DOHH2 (cell line): ENCODE results near the gene PCBP3.

Experiments used
- CTCF ChIP-seq: fragments of 200-600 bp; sonication (generic); IDR thresholded peaks from one replicate; pipeline ENCODE4 v1.5.1; 2014; ENCODE audit warnings: antibody characterized with exemption, mild to moderate bottlenecking, low read depth, low read length; ENCODE audit not compliant: poor library complexity, severe bottlenecking
- EZH2phosphoT487 ChIP-seq: fragments of 200-600 bp; sonication (generic); IDR thresholded peaks from 2 replicates; pipeline ENCODE4 v1.6.1; 2017; ENCODE audit warnings: borderline replicate concordance, mild to moderate bottlenecking, antibody characterized with exemption, low read length, moderate library complexity, mixed read lengths

GRCh38 chr21:45877821-45878469, 234.4 kb downstream of the PCBP3 start:
- no peak for TF ChIP-seq CTCF
- no peak for TF ChIP-seq EZH2phosphoT487
